SU-DHL-6 (cell line): Measurements from ENCODE around the gene TANGO2.

Source experiments
- H2AFZ ChIP-seq: fragments of 200-600 bp; sonication (generic); 2 replicates; pipeline ENCODE4 v1.6.1; 2014; ENCODE audit warnings: low read depth, mild to moderate bottlenecking, moderate library complexity, mixed read lengths, antibody characterized with exemption, low read length; ENCODE audit not compliant: severe bottlenecking
- H3F3A ChIP-seq: fragments of 200-600 bp; shearing (Covaris generic); 2 replicates; pipeline ENCODE4 v1.6.0; 2016; ENCODE audit warnings: antibody characterized with exemption, mild to moderate bottlenecking; ENCODE audit not compliant: insufficient read depth
- H3K27ac ChIP-seq: fragments of 200-600 bp; sonication (generic); 2 replicates; pipeline ENCODE4 v1.5.1; 2016; ENCODE audit warnings: low read depth, mild to moderate bottlenecking, low read length, moderate library complexity, mixed read lengths
- H3K27me3 ChIP-seq: fragments of 200-600 bp; sonication (generic), shearing (Covaris generic); 2 replicates; pipeline ENCODE4 v1.6.0; 2014; ENCODE audit warnings: mild to moderate bottlenecking, low read length
- H3K36me3 ChIP-seq: fragments of 200-600 bp; sonication (generic); 2 replicates; pipeline ENCODE4 v1.6.1; 2014; ENCODE audit warnings: mild to moderate bottlenecking, low read length, mixed read lengths
- H3K4me2 ChIP-seq: fragments of 300-600, 200-600 bp; shearing (Covaris generic), sonication (generic); 2 replicates; pipeline ENCODE4 v1.6.0; 2014; ENCODE audit warnings: low read length, low read depth, mild to moderate bottlenecking; ENCODE audit not compliant: poor library complexity, severe bottlenecking
- H3K4me3 ChIP-seq: fragments of 200-600 bp; sonication (generic); 2 replicates; pipeline ENCODE4 v1.5.1; 2014; ENCODE audit warnings: antibody characterized with exemption, low read length, mild to moderate bottlenecking, mixed read lengths; ENCODE audit not compliant: insufficient read depth, poor library complexity, severe bottlenecking
- H3K79me2 ChIP-seq: fragments of 200-600 bp; sonication (generic); 2 replicates; pipeline ENCODE4 v1.6.1; 2014; ENCODE audit warnings: mild to moderate bottlenecking, low read length, moderate library complexity; ENCODE audit not compliant: insufficient read depth
- H3K9ac ChIP-seq: fragments of 200-600 bp; sonication (generic); 2 replicates; pipeline ENCODE4 v1.7.0; 2014; ENCODE audit warnings: mild to moderate bottlenecking, low read length
- H3K9me2 ChIP-seq: fragments of 200-600 bp; sonication (generic); replicated peaks from 2 replicates; pipeline ENCODE4 v1.6.1; 2014; ENCODE audit warnings: low read length; ENCODE audit not compliant: insufficient read depth
- H3K9me3 ChIP-seq: fragments of 200-600 bp; sonication (generic); 2 replicates; pipeline ENCODE4 v1.6.1; 2014; ENCODE audit warnings: low read length, mixed read lengths; ENCODE audit not compliant: insufficient read depth
- H4K20me1 ChIP-seq: fragments of 200-600 bp; sonication (generic); 2 replicates; pipeline ENCODE4 v1.6.1; 2014; ENCODE audit warnings: low read depth, mild to moderate bottlenecking, antibody characterized with exemption, low read length, moderate library complexity, mixed read lengths
- EZH2phosphoT487 ChIP-seq: fragments of 200-600 bp; sonication (generic), shearing (Covaris generic); conservative IDR thresholded peaks from 2 replicates; pipeline ENCODE4 v1.6.1; 2018; ENCODE audit warnings: mild to moderate bottlenecking, antibody characterized with exemption, low read length, moderate library complexity, mixed read lengths
- TF ChIP-seq, protein P1 (sequence below): fragments of 200-600 bp; sonication (generic); IDR thresholded peaks from one replicate; pipeline ENCODE4 v1.5.1; 2017; ENCODE audit warnings: antibody characterized with exemption, mild to moderate bottlenecking, low read length, moderate library complexity; ENCODE audit not compliant: insufficient read depth, poor library complexity, severe bottlenecking

The TANGO2 gene

DNA sequence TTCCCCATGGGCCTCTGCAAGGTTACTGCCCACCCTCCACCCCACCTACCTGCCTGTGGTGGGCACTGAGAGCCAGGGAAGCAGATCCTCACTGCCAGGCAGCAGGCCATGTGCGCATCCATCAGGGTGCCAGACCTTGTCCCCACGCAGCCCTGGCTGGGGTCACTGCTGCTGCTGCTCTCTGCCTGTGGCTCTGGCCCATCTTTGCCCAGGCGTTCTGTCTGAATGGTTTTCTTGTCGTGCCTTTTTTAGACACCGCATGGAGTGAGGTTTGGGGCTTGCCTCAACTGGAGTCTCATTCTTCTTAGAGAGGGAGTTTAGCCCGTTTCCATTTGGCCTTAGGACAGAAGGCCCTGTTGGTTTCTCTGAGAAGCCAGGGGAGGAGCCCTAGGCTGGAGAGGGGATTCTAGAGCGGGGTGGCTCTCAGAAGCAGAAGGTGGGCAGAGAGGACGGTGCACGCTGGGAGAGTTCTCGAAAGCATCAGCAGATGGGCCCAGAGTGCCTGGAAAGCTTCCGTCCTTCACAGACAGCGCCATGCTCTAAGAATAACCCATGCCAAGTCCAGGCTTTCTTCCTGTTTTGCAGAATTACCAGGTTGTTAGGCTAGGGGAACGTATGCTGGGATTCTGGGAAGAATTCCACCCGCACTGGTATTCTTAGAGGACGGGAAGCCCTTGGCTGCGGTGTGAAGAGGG is 8.1 kb downstream of the TANGO2 start:
- no peaks in the 10 kb centered on the region for H3K9me2 ChIP-seq
- no peak overlapping the region for H3K27ac ChIP-seq
- no peaks in the 10 kb centered on the region for H4K20me1 ChIP-seq
- no peaks in the 10 kb centered on the region for H3K27me3 ChIP-seq
- no peaks in the 10 kb centered on the region for H3K79me2 ChIP-seq
- H3F3A ChIP-seq, result no peaks in the 10 kb centered on the region
- no peak overlapping the region for H3K4me3 ChIP-seq
- no peaks in the 10 kb centered on the region for H3K9me3 ChIP-seq
- H3K9ac ChIP-seq, result no peak overlapping the region
- TF ChIP-seq EZH2phosphoT487, result no peak
- TF ChIP-seq, protein P1, sequence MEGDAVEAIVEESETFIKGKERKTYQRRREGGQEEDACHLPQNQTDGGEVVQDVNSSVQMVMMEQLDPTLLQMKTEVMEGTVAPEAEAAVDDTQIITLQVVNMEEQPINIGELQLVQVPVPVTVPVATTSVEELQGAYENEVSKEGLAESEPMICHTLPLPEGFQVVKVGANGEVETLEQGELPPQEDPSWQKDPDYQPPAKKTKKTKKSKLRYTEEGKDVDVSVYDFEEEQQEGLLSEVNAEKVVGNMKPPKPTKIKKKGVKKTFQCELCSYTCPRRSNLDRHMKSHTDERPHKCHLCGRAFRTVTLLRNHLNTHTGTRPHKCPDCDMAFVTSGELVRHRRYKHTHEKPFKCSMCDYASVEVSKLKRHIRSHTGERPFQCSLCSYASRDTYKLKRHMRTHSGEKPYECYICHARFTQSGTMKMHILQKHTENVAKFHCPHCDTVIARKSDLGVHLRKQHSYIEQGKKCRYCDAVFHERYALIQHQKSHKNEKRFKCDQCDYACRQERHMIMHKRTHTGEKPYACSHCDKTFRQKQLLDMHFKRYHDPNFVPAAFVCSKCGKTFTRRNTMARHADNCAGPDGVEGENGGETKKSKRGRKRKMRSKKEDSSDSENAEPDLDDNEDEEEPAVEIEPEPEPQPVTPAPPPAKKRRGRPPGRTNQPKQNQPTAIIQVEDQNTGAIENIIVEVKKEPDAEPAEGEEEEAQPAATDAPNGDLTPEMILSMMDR, result no peak
- H2AFZ ChIP-seq, result no peak overlapping the region
- no peaks in the 10 kb centered on the region for H3K36me3 ChIP-seq
- H3K4me2 ChIP-seq, result no peak overlapping the region

DNA sequence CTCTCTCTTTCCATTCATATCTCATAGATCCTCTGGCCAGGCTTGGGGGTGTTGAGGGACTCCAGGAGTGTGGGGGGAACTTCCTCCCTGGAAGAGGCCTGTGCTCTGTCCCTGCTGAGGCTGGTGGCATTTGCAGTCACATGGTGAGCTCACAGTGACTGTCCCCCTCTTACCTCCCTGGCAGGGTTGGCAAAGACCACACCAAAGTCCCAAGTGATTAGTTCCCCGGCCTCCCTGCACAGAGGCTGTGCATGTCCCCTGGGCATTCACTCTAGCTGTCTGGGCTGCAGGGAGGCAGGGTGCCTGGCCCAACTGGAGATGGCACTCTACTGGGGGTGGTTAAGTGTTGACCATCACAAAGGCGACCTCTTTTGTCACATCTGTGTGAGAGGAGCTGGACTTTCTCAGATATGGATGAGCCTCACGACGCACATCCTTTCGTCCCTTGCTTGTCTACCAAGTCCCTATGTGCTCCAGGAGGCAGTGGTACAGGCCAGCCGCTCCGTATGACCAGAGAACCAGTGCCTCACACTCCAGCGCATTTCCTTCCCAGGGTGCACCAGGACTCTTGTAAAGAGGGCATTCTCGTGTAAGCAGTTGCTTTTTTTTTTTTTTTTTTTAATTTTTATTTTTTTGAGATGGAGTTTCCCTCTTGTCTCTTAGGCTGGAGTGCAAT is 8.8 kb downstream of the TANGO2 start:
- H3K9me3 ChIP-seq, result no peaks in the 10 kb centered on the region

GRCh38 chr22:20031732-20032406 is 11.0 kb downstream of the TANGO2 start:
- Histone ChIP-seq H3K27me3 (no peaks in the 10 kb centered on the region), H2AFZ (no peak overlapping the region), H3K36me3 (no peaks in the 10 kb centered on the region), H4K20me1 (no peaks in the 10 kb centered on the region), H3K79me2 (no peaks in the 10 kb centered on the region), H3K27ac (no peak overlapping the region), H3K9me2 (no peaks in the 10 kb centered on the region), H3K4me2 (no peak overlapping the region), H3K9me3 (no peaks in the 10 kb centered on the region), H3K4me3 (no peak overlapping the region), H3K9ac (no peak overlapping the region), H3F3A (no peaks in the 10 kb centered on the region)
- no peak for TF ChIP-seq EZH2phosphoT487
- TF ChIP-seq, protein P1, result no peak

More for the DNA sequence above, 8.8 kb downstream of the TANGO2 start:
- H3K36me3 ChIP-seq, result no peaks in the 10 kb centered on the region
- no peaks in the 10 kb centered on the region for H3K79me2 ChIP-seq
- H4K20me1 ChIP-seq, result no peaks in the 10 kb centered on the region
- H3K9ac ChIP-seq, result no peak overlapping the region
- no peak overlapping the region for H2AFZ ChIP-seq
- H3K9me2 ChIP-seq, result no peaks in the 10 kb centered on the region
- H3K27me3 ChIP-seq, result no peaks in the 10 kb centered on the region
- no peak overlapping the region for H3K4me3 ChIP-seq
- H3K4me2 ChIP-seq, result no peak overlapping the region
- no peak overlapping the region for H3K27ac ChIP-seq
- no peak for TF ChIP-seq EZH2phosphoT487
- TF ChIP-seq, protein P1, result no peak
- H3F3A ChIP-seq, result no peaks in the 10 kb centered on the region
